GM19193 (cell line): ENCODE measurements around the gene UBE2O.

Source experiments
- POLR2A ChIP-seq: IDR thresholded peaks from 4 replicates; pipeline ENCODE4 v1.6.1; 2011; ENCODE audit not compliant: insufficient read depth, insufficient read length; ENCODE audit errors: extremely low read depth

The UBE2O gene

DNA sequence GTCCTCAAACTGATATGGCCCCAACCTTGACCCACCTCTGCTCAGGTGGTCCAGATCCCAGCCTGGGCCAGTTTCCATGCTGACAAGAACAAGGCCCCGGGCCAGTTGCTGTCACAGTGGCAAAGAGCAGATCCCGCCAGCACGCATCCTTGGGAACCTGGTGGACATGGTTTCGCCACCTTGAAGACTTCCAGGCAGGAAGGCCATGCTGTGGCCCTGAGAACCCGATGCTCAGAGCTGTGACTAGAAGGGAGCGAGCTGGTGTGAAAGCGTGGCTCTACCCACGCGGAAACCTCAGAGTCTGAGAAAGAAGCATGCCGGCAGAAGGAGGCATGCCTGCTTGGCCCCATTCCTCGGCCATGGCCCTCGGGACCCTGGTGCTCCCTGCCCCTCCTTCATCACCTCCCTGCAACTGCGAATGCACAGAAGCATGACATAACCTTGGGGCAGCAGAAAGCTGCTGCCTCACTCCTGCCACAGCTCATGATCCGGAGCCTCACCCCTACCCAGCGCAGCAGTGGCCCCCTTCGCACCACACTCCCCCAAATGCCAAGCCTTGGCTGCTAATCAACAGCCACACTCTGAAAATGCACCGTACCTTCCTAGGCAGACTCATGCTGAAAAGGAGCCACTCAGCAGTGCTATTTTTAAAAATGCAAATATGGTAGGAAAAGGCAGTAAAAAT lies 33.2 kb downstream of the UBE2O start:
- TF ChIP-seq POLR2A = no peak

GRCh38 chr17:76417499-76418143 lies 35.3 kb downstream of the UBE2O start:
- no peak for TF ChIP-seq POLR2A

DNA sequence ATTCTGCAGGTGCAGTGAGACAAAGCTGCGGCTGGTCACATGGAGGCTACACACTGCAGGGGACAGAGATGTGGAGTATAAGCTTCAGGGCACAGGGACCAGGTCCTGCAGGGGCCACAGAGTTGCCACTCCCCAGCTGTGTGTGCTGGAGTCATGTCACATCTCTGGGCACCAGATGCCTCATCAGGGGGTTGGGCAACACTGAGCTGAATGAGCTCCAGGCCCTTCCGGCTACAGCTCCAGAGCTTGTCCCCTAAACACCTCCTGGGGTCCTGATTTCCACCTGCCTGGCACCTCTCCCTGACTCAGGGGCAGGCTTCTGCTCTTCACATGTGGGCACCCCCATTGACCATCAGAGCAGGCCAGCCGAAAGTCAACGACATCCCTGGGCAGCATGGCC lies 36.1 kb downstream of the UBE2O start:
- no peak for TF ChIP-seq POLR2A

GRCh38 chr17:76416457-76416856 lies 36.5 kb downstream of the UBE2O start:
- no peak for TF ChIP-seq POLR2A

DNA sequence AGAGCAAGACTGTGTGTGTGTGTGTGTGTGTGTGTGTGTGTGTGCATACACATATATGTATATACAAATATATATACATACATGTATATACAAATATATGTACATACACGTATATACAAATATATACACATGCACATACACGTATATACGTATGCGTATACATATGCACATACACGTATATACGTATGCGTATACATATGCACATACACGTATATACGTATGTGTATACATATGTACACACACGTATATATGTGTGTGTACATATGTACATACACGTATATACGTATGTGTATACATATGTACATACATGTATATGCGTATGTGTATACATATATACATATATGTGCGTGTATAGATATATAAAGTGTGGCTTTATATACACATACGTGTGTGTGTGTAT lies 37.2 kb downstream of the UBE2O start:
- TF ChIP-seq POLR2A = no peak

GRCh38 chr17:76414334-76415295 lies 38.3 kb downstream of the UBE2O start:
- TF ChIP-seq POLR2A = no peak

DNA sequence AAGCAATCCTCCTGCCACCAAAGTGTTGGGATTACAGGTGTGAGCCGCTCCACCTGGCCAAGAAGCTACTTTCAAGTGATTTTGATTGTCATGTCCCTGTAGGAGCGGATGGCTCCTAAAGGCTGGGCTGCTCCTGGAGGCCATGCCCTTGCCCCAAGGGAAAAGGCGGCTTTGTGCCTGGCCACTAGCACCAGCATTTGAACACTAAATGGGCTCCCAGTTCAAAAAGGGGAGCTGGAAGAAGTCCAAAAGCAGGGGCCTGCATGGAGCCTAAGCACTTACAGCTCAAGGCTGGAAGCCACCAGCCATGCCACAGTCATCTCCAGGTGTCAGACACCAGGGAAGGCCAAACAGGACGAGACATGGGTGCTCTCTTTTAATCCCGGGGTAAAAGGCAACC lies 41.7 kb downstream of the UBE2O start:
- TF ChIP-seq POLR2A = no peak

DNA sequence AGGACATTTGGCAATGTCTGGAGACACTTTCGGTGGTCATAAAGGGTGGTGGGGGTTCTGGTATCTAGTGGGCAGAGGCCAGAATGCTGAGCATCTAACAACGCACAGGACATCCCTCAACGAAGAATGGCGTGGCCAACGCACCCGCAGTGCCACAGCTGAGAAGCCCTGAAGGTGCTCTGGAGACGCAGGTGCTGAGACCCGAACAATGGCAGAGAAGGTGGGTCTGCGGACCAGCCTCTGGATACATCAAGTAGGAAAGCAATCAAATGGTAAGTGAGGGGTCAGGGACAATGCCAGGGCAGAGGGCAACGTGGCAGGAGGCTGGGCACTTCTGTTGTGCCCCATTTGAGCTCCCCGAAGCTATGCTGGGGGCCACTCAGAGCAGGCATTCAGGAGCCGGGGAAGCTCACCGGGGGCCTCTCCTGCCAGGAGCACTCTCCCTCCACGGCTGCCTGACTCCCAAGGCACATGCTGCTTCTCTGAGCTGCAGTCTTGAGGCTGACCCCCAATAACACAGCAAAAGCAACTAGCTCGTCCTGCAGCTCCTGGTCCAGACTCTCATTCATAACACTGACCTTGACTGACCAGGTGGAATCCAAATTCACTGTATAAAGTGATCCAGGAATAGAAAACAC lies 42.5 kb downstream of the UBE2O start:
- TF ChIP-seq POLR2A = no peak

DNA sequence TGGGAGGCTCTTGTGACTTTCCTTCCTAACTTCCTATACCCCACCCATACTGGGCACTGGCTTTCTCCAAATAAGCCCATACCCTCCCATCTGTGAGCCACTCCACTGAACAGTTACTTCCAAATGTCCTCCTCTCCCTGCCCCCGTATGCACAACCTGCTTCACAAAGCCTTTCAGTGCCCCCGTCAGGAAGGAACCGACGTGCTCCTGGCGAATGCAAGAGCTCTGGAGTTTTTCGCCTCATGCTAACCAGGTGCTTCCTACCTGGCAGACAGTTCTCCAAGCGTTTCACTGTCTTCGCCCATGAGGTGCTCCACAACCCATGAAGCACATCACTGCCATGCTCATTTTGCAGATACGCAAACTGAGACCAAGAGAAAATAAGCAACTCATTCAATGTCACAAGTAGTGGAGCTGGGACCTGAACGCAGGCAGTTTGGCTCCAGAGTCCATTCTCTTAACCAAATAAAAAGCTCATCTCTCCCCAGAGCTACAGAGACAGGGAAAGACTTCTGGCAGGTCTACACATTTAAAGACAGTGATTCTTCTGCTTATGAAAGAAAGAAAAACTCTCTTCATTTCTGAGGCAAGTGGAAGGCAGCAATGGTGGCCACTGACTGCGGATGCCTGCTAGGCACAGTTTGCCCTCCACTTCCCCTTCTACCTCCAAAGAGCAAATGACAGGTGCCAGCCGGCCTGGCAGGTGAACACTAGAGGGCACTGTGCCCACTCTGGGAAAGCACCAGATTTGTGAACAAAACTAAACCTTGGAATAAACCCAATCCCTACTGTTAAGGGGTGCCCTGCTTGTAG lies 44.7 kb downstream of the UBE2O start:
- TF ChIP-seq POLR2A = no peak

- no peak for TF ChIP-seq POLR2A
Measured at GRCh38 chr17:76407509-76407908, 45.4 kb downstream of the UBE2O start.

DNA sequence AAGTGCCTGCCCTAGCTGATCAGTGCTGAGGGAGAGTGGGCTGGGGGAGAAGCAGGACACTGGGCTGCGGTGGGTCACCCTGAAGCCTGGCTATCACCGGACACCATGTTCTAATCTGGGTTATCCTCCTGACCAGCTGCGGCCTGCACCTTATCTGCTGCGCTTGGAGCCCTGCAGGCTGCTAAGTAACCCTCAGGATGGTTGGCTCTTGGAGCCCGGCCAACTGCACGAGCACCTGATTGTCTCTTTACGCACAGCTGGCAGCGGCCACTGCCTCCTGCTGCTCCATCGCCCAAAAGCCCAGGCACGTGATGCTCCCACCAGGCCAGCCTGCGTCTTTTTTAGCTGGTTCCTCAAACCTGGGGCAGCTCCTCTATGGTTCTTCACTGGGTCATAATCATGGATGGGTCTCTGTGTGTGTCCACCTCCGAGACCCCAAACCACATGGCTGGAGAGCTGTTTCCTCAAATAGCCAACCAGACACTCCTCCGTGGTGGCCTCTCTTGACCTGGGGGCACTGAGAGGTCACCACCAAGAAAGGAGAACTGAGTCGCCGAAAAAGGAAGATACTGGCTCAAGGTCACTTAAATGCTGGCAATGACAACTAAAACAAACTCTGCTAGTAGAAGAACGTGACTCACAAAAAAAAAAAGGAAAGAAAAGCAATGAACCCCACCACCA lies 46.8 kb downstream of the UBE2O start:
- no peak for TF ChIP-seq POLR2A

GRCh38 chr17:76405607-76405966 lies 47.4 kb downstream of the UBE2O start:
- TF ChIP-seq POLR2A = no peak

DNA sequence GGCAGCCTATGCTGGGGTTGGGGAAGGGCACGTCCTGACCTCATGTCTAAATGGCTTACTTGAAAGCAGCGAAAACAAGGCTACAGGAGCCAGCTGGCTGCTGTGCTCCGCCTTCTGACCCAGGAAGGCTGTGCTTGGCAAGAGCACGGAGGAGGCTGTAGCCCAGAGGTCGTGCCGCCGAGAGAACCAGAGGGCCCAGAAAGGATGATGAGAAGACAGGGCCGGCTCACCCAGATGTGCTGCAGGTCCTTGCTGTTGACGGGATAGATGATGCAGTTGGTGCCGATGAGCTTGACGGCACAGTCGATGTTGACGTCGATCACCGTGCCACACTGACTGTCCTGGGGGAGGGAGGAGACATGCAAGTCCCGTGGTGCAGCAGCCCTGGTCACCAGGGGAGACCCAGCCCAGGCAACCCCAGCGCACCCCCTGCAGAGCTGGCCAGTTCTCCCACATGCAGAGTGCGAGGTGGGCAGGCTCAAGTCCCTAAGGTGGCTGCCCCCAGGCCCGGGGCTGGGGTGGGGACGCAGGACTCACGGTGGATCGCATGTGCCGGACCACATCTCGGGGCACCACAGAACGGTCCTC lies 47.9 kb downstream of the UBE2O start:
- TF ChIP-seq POLR2A = no peak
